Small intestine (tissue), 4 donors: ENCODE data around the gene C1orf87. TPM values are rescaled to one million over a fixed set of nuclear protein-coding genes. Genes with fewer than 3 reads are reported as not detected.

ENCODE experiments used
- polyA plus RNA-seq, 4 donors: library from polyadenylated mRNA; stranded (reverse) in 3 of 4; unstranded in 1 of 4; fragments of 200-250 nt in 3 of 4; fragments of 120-200 nt in 1 of 4; gene quantifications; one replicate each; pipeline versions ENCODE4 v1.2.1 to v1.2.3, GENCODE V29; 2013
- donor health status: healthy with polysubstance abuse.
- donor health status: Bipolar disorder and iron deficiency.
- donor health status: healthy.

Gene C1orf87
- polyA plus RNA-seq, 4 donors: not detected

Other genes starting within 250 kb of the C1orf87 start
- gene CYP2J2, start 147.0 kb downstream of the C1orf87 start, polyA plus RNA-seq: 10 to 100 TPM; 15.4 to 87.4 (median 36.3) TPM